Progenitor cell of endocrine pancreas (in vitro differentiated cells): ENCODE data around the gene FLRT2. TPM values are rescaled to one million over a fixed set of nuclear protein-coding genes. Genes with fewer than 3 reads are reported as not detected.

Experiments
- DNase-seq: peaks from one replicate; pipeline ENCODE4 v3.0.0; 2021; ENCODE audit warnings: low spot score; ENCODE audit not compliant: unreplicated experiment
- H3K27ac Mint-ChIP-seq: 2 replicates; pipeline ENCODE4 v1.8.0; 2021; ENCODE audit warnings: mild to moderate bottlenecking, moderate library complexity, mixed read lengths
- H3K27me3 Mint-ChIP-seq: 2 replicates; pipeline ENCODE4 v1.8.0; 2021; ENCODE audit warnings: mixed read lengths
- H3K36me3 Mint-ChIP-seq: 2 replicates; pipeline ENCODE4 v1.8.0; 2022; ENCODE audit warnings: mixed read lengths; ENCODE audit not compliant: insufficient read depth
- H3K4me1 Mint-ChIP-seq: 2 replicates; pipeline ENCODE4 v1.8.0; 2021; ENCODE audit warnings: low read depth, mixed read lengths
- H3K4me3 Mint-ChIP-seq: 2 replicates; pipeline ENCODE4 v1.8.0; 2021; ENCODE audit warnings: low read depth, mild to moderate bottlenecking, moderate library complexity, mixed read lengths
- H3K9me3 Mint-ChIP-seq: 2 replicates; pipeline ENCODE4 v1.8.0; 2021; ENCODE audit warnings: low read depth, mixed read lengths
- total RNA-seq: library from RNA; stranded (reverse); gene quantifications from 2 replicates; pipeline ENCODE4 v1.2.1, GENCODE V29; 2021
- TF ChIP-seq, protein P1 (sequence below): fragments of 200-600 bp; sonication (generic); IDR thresholded peaks from one replicate; pipeline ENCODE4 v1.5.0; 2021; ENCODE audit warnings: antibody characterized with exemption, mild to moderate bottlenecking; ENCODE audit not compliant: unreplicated experiment

FLRT2 gene
- total RNA-seq, 1 donor from 2014 or later, result 312 TPM

DNA sequence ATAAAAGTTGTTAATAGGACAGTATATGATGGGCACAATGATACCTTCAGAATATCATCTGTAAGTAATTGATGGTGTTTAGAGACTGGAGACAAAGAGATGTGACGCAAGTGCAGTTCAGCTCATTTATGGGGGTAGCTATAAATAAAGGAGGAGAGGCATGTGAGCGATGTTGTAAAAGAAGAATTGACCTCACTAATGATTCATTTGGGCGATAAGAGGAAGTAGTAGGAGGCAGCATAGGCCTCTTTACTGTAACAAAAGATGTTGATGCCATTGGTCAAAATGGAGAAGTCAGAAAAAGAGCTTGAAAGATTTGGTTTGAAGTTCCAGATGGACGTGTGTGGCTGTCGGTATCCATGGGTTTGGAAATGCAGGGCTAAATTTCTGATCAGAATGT is 70.0 kb downstream of the FLRT2 start:
- H3K36me3 Mint-ChIP-seq, result peaks cover 34% of the 10 kb centered on the region
- no peak overlapping the region for H3K27ac Mint-ChIP-seq
- DNase-seq, result no peak
- TF ChIP-seq, protein P1, sequence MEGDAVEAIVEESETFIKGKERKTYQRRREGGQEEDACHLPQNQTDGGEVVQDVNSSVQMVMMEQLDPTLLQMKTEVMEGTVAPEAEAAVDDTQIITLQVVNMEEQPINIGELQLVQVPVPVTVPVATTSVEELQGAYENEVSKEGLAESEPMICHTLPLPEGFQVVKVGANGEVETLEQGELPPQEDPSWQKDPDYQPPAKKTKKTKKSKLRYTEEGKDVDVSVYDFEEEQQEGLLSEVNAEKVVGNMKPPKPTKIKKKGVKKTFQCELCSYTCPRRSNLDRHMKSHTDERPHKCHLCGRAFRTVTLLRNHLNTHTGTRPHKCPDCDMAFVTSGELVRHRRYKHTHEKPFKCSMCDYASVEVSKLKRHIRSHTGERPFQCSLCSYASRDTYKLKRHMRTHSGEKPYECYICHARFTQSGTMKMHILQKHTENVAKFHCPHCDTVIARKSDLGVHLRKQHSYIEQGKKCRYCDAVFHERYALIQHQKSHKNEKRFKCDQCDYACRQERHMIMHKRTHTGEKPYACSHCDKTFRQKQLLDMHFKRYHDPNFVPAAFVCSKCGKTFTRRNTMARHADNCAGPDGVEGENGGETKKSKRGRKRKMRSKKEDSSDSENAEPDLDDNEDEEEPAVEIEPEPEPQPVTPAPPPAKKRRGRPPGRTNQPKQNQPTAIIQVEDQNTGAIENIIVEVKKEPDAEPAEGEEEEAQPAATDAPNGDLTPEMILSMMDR, result no peak
- peaks cover 36% of the 10 kb centered on the region for H3K4me1 Mint-ChIP-seq
- H3K27me3 Mint-ChIP-seq, result no peaks in the 10 kb centered on the region
- no peaks in the 10 kb centered on the region for H3K9me3 Mint-ChIP-seq
- H3K4me3 Mint-ChIP-seq, result no peak overlapping the region

DNA sequence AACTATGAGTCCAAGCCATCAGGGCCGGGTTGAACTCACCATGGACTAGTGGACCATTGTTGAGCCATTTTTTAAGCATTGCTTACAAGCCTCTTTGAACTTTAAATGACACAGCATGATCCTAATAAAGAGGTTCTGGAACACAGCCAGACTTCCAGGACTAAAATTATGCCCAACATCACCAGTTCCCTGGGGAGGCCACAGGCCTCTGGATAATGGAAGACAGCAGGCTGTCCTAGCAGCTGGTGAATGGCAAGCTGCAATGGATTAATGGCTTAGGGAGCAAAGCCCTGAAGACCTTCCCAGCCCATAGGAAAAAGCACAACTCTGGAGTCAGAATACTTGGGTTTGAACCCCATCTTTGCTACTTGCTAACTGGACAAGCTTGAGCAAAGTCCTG is 71.3 kb downstream of the FLRT2 start:
- Mint-ChIP-seq H3K4me3 (no peak overlapping the region), H3K27ac (peak overlapping the region; percentile 1), H3K9me3 (no peaks in the 10 kb centered on the region), H3K36me3 (peaks cover 36% of the 10 kb centered on the region), H3K27me3 (no peaks in the 10 kb centered on the region), H3K4me1 (peaks cover 29% of the 10 kb centered on the region)
- TF ChIP-seq, protein P1, result no peak
- no peak for DNase-seq

DNA sequence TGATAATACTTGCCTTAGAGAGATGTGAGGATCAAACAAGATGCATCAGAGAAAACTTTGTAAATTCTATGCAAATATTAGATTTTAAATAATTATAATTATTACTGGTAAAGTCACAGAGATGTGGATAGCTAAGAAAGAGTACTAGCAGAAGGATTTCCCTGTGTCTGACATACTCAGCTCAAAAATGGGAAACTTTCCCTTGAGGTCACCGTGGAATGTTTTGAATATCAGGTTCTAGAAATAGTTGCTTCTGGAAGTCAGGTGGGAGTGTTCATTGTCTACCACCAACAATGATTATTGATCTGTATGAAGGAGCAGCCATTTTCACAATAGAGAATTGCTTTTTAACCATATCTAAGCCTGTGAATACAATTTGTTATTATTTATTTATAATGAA is 71.7 kb downstream of the FLRT2 start:
- H3K4me1 Mint-ChIP-seq, result peaks cover 26% of the 10 kb centered on the region
- H3K9me3 Mint-ChIP-seq, result no peaks in the 10 kb centered on the region
- no peak overlapping the region for H3K27ac Mint-ChIP-seq
- DNase-seq, result no peak
- no peaks in the 10 kb centered on the region for H3K27me3 Mint-ChIP-seq
- H3K4me3 Mint-ChIP-seq, result no peak overlapping the region
- TF ChIP-seq, protein P1, result no peak
- peaks cover 37% of the 10 kb centered on the region for H3K36me3 Mint-ChIP-seq

DNA sequence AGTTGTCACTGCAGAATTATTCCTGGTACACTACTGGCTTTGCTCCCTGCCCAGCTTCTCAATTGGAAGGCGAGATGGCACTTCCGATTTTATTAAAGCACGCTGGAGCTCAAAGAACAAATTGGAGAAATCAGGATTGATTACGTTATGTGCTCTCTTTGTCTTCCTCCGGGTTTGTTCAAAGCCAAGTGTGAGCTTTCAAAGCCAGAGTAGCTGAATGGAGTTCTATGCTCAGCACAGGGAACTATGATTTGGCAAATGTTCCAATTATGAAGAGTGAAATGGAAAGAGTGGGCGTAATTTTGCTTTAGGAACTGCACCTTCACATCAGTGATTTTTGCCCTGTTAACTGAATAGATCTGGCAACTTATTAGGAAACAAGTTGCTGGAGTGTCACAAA is 72.4 kb downstream of the FLRT2 start:
- Mint-ChIP-seq H3K27ac (no peak overlapping the region), H3K9me3 (no peaks in the 10 kb centered on the region), H3K4me1 (peaks cover 26% of the 10 kb centered on the region), H3K4me3 (no peak overlapping the region), H3K27me3 (no peaks in the 10 kb centered on the region), H3K36me3 (peaks cover 40% of the 10 kb centered on the region)
- TF ChIP-seq, protein P1, result no peak
- no peak for DNase-seq

DNA sequence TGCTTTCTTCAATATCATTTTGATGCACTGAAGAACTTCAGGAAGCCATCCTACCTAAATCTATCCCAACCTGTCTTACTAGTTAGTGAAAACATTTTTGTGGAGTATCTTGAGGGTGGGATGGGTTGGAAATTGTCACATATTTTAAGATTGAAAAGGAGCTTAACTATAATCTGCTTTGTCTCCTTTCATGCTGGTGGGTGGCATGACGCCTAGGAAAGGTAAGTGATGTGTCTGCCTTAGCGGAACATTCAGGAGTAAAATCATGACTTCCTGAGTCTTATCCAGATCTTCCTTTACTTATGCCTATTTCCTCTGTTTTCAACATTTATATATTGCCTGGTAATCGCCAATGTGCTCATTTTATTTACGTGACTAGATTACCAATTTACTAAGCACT is 74.1 kb downstream of the FLRT2 start:
- Mint-ChIP-seq H3K9me3 (no peaks in the 10 kb centered on the region), H3K4me3 (no peak overlapping the region), H3K36me3 (peaks cover 38% of the 10 kb centered on the region), H3K4me1 (peaks cover 26% of the 10 kb centered on the region), H3K27me3 (no peaks in the 10 kb centered on the region), H3K27ac (no peak overlapping the region)
- TF ChIP-seq, protein P1, result no peak
- DNase-seq, result no peak
